Middle frontal gyrus (tissue), 1 donor: ENCODE measurements around the gene SNX33.
"Not testable (repeated sequence)": the region's sequence is repeated elsewhere in the genome, so short reads cannot be mapped to it uniquely, and the experiment has no call there.

Experiments
- DNase-seq: peaks from one replicate; pipeline ENCODE4 v3.0.0-alpha.2; 2015; ENCODE audit warnings: low spot score; ENCODE audit errors: extremely low spot score

Gene SNX33

GRCh38 chr15:75661100-75661755 lies 13.5 kb downstream of the SNX33 start:
- DNase-seq, result no peak

GRCh38 chr15:75661756-75662140 lies 14.0 kb downstream of the SNX33 start:
- DNase-seq, result no peak

- DNase-seq, result no peak
Observed at GRCh38 chr15:75662823-75663519, 15.3 kb downstream of the SNX33 start.

- no peak for DNase-seq
Observed at GRCh38 chr15:75663931-75664421, 16.3 kb downstream of the SNX33 start.

- no peak for DNase-seq
Observed at GRCh38 chr15:75666823-75667501, 19.2 kb downstream of the SNX33 start.

GRCh38 chr15:75669191-75669878 lies 21.6 kb downstream of the SNX33 start:
- no peak for DNase-seq

GRCh38 chr15:75669879-75670212 lies 22.1 kb downstream of the SNX33 start:
- no peak for DNase-seq

- no peak for DNase-seq
Observed at GRCh38 chr15:75671730-75672602, 24.3 kb downstream of the SNX33 start.

- no peak for DNase-seq
Observed at GRCh38 chr15:75672646-75673425, 25.1 kb downstream of the SNX33 start.

- no peak for DNase-seq
Observed at GRCh38 chr15:75673426-75674235, 25.9 kb downstream of the SNX33 start.

- no peak for DNase-seq
Observed at GRCh38 chr15:75674366-75674765, 26.7 kb downstream of the SNX33 start.

- DNase-seq, result no peak
Observed at GRCh38 chr15:75675579-75676404, 28.1 kb downstream of the SNX33 start.

GRCh38 chr15:75676688-75677464 lies 29.2 kb downstream of the SNX33 start:
- DNase-seq, result no peak

- DNase-seq, result no peak
Observed at GRCh38 chr15:75677465-75678323, 30.0 kb downstream of the SNX33 start.

- DNase-seq, result not testable (repeated sequence)
Observed at GRCh38 chr15:75678324-75678690, 30.6 kb downstream of the SNX33 start.

GRCh38 chr15:75680007-75680789 lies 32.5 kb downstream of the SNX33 start:
- DNase-seq, result no peak
